Thyroid gland (tissue), 4 donors: ENCODE data around the gene CREBBP. TPM values are rescaled to one million over a fixed set of nuclear protein-coding genes. Genes with fewer than 3 reads are reported as not detected.
"Not testable (repeated sequence)": the region's sequence is repeated elsewhere in the genome, so short reads cannot be mapped to it uniquely, and the experiment has no call there.

Experiments
- DNase-seq, 2 donors: peaks; one replicate each; pipeline ENCODE4 v3.0.0-alpha.2; 2019
- H3K27ac ChIP-seq, 3 donors: fragments of 200-600 bp; sonication (generic); 1 replicate in 2 of 3; 2 replicates in 1 of 3; pipeline ENCODE4 v1.5.1; 2016 to 2019; ENCODE audit warnings: mild to moderate bottlenecking in 1 of 3, moderate library complexity in 1 of 3
- H3K27me3 ChIP-seq: fragments of 200-600 bp; sonication (generic); one replicate; pipeline ENCODE4 v1.5.1; 2019
- H3K36me3 ChIP-seq, 2 donors: fragments of 200-600 bp; sonication (generic); one replicate each; pipeline ENCODE4 v1.5.1; 2016 to 2019
- H3K4me1 ChIP-seq, 2 donors: fragments of 200-600 bp; sonication (generic); one replicate each; pipeline ENCODE4 v1.5.1; 2017 to 2019
- H3K4me3 ChIP-seq, 3 donors: fragments of 200-600 bp; sonication (generic); replicated peaks in 1 of 3; 1 replicate in 2 of 3; 2 replicates in 1 of 3; pipeline ENCODE4 v1.5.1; 2016; ENCODE audit warnings: mild to moderate bottlenecking in 1 of 3
- H3K9me3 ChIP-seq: fragments of 200-600 bp; sonication (generic); one replicate; pipeline ENCODE4 v1.5.1; 2017
- CTCF ChIP-seq, 6 experiments: fragments of 200-600 bp in 3 of 6; fragments of 450-650 bp in 3 of 6; sonication (generic) in 3 of 6; IDR thresholded peaks; one replicate each; pipeline ENCODE4 v1.5.1; 2016 to 2019; ENCODE audit warnings: antibody characterized with exemption in 6 of 6, mild to moderate bottlenecking in 2 of 6, inconsistent platforms in 1 of 6, moderate library complexity in 1 of 6
- POLR2A ChIP-seq, 2 donors: fragments of 450-650 bp; IDR thresholded peaks; one replicate each; pipeline ENCODE4 v1.6.1; 2017; ENCODE audit warnings: antibody characterized with exemption in 2 of 2, mild to moderate bottlenecking in 2 of 2, moderate library complexity in 1 of 2
- WGBS, 2 donors: methylation state at CpG; one replicate each; pipeline ENCODE4 v1.1.5; 2017; 5-methylcytosine and 5-hydroxymethylcytosine counted together
- intact Hi-C: fragments of 100-400 bp; cut with DNase I; formaldehyde crosslinking; loops from one replicate; pipeline ENCODE4 v1.15.1; 2023
- total RNA-seq, 4 donors: library from RNA; depleted of rRNA; stranded (reverse); fragments of >200 nt; gene quantifications; one replicate each; pipeline ENCODE4 v1.2.3, GENCODE V29; 2016

Gene CREBBP
- 100 to 1,000 TPM in 1 of 4 donors, 10 to 100 TPM in 3; 52.5 to 157 (median 75.9) TPM for total RNA-seq

- peak; percentile 84 to 85 for DNase-seq
- peak within 1 kb of the TSS; percentile 21 to 88 (median 78) for H3K4me3 ChIP-seq
- peak within 1 kb of the TSS; percentile 66 to 80 (median 76) for H3K27ac ChIP-seq
- TF ChIP-seq CTCF (IDR thresholded peaks at IDR 0.05), result no peak
- peak in 1 of 2 donors; percentile 79 for TF ChIP-seq POLR2A (IDR thresholded peaks at IDR 0.05)
- H3K27me3 ChIP-seq, result no peaks in the 10 kb centered on the region
- intact Hi-C loops, result no loop called here
- 4% methylated on average over 26 of the region's 96 CpGs; no CpG with 5 or more reads in 1 of the 2 donors for WGBS, 2 donors
- H3K4me1 ChIP-seq, result peaks cover 18 to 23% of the 10 kb centered on the region in 2 donors
- no peaks in the 10 kb centered on the region for H3K36me3 ChIP-seq
- H3K9me3 ChIP-seq, result no peaks in the 10 kb centered on the region
Observed at GRCh38 chr16:3880623-3881498, at the start of gene CREBBP. Gene CREBBP, minus strand, starts transcription at chr16:3880713. Its CDS starts 797 bp downstream, at chr16:3879916.

DNA sequence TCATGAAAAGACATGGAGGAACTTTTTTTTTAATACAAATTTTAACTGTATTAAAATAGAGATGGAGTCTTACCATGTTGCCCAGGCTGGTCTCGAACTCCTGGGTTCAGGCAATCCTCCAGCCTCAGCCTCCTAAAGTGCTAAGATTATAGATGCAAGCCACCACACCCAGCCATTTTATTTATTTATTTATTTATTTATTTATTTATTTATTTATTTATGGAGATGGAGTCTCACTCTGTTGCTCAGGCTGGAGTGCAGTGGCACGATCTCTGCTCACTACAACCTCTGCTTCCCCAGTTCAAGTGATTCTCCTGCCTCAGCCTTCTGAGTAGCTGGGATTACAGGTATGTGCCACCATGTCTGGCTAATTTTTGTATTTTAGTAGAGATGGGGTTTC lies 46.6 kb upstream of the CREBBP start:
- H3K27me3 ChIP-seq, H3K27ac ChIP-seq, H3K9me3 ChIP-seq, H3K4me1 ChIP-seq, intact Hi-C loops, DNase-seq, H3K4me3 ChIP-seq, H3K36me3 ChIP-seq: not testable (repeated sequence)
- 97 to 98% methylated on average over 2 of the region's 2 CpGs for WGBS, 2 donors

GRCh38 chr16:3924763-3925162 lies 44.2 kb upstream of the CREBBP start:
- Histone ChIP-seq H3K9me3 (no peaks in the 10 kb centered on the region), H3K27me3 (no peaks in the 10 kb centered on the region), H3K4me1 (no peaks in the 10 kb centered on the region), H3K27ac (no peak overlapping the region), H3K36me3 (no peaks in the 10 kb centered on the region), H3K4me3 (no peak overlapping the region)
- intact Hi-C loops, result no loop called here
- TF ChIP-seq POLR2A (IDR thresholded peaks at IDR 0.05) (no peak), CTCF (IDR thresholded peaks at IDR 0.05) (no peak)
- no peak for DNase-seq

GRCh38 chr16:3922241-3922640 lies 41.7 kb upstream of the CREBBP start:
- H3K9me3 ChIP-seq, result no peaks in the 10 kb centered on the region
- H3K27me3 ChIP-seq, result no peaks in the 10 kb centered on the region
- no peak for TF ChIP-seq CTCF (IDR thresholded peaks at IDR 0.05)
- TF ChIP-seq POLR2A (IDR thresholded peaks at IDR 0.05), result no peak
- intact Hi-C loops, result no loop called here
- H3K27ac ChIP-seq, result no peak overlapping the region
- 54 to 74% methylated on average over 12 to 13 of the region's 13 CpGs for WGBS, 2 donors
- H3K36me3 ChIP-seq, result no peaks in the 10 kb centered on the region
- H3K4me1 ChIP-seq, result no peaks in the 10 kb centered on the region
- no peak for DNase-seq
- no peak overlapping the region for H3K4me3 ChIP-seq

DNA sequence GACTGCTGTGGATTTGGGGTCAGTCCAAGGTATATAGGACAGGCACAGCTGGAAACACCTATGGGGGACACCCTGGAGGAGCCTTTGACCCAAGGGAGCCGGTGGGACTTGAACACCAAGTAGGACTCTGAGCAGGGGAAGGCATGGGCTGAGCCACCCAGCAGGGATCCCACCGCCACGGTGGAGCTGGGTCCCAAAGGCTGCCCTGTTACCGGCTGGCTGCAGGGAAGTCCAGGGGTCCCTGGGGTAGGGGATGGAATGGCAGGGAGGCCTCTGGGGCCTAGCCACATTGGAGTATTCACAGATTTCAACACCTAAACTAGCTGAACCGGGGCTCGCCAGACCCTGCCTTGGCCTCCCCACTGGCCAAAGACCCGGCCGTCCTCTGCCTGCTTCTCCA lies 39.7 kb upstream of the CREBBP start:
- 88% methylated on average over 3 to 8 of the region's 8 CpGs for WGBS, 2 donors
- Histone ChIP-seq H3K27me3 (no peaks in the 10 kb centered on the region), H3K4me3 (no peak overlapping the region), H3K4me1 (peaks cover 0 to 8% of the 10 kb centered on the region in 2 donors), H3K9me3 (no peaks in the 10 kb centered on the region), H3K27ac (no peak overlapping the region), H3K36me3 (no peaks in the 10 kb centered on the region)
- TF ChIP-seq POLR2A (IDR thresholded peaks at IDR 0.05), result no peak
- no peak for TF ChIP-seq CTCF (IDR thresholded peaks at IDR 0.05)
- intact Hi-C loops, result no loop called here
- no peak for DNase-seq
